HK-2 (cell line): ENCODE data around the gene OR2V1.
"Not testable (repeated sequence)": the region's sequence is repeated elsewhere in the genome, so short reads cannot be mapped to it uniquely, and the experiment has no call there.

ENCODE experiments used
- DNase-seq: peaks from one replicate; pipeline ENCODE4 v3.0.0-alpha.2; 2018; ENCODE audit not compliant: unreplicated experiment

The OR2V1 gene

GRCh38 chr5:181101930-181102674, 28.9 kb downstream of the OR2V1 start:
- not testable (repeated sequence) for DNase-seq

GRCh38 chr5:181101030-181101641, 29.8 kb downstream of the OR2V1 start:
- DNase-seq, result not testable (repeated sequence)

- no peak for DNase-seq
Observed at GRCh38 chr5:181100121-181100875, 30.7 kb downstream of the OR2V1 start.

DNA sequence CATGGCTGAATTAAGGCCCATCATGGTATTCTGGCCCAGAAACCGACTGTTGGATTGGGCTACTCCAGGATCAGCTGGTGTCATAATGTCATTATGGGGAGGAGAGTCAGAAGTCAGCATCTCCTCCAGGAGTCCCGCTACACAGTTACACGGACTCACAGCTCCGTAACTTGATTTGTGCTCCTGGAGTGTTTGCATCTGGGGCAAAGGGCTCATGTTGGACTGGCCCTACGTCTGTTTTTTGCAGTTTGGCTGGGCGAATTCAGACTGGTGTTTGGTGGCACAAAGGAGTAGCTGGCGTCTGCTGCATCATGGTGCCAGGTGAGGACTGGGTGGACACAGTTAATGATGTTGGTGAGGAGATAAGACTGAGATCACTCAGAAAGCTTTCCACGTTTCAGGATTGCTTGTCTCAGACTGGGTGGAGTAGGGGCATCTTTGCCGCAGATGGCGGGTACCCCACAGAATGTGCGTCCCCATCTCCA, 31.3 kb downstream of the OR2V1 start:
- DNase-seq, result no peak

- DNase-seq, result no peak
Observed at GRCh38 chr5:181098762-181099601, 32.0 kb downstream of the OR2V1 start.

- not testable (repeated sequence) for DNase-seq
Observed at GRCh38 chr5:181097759-181098491, 33.0 kb downstream of the OR2V1 start.

DNA sequence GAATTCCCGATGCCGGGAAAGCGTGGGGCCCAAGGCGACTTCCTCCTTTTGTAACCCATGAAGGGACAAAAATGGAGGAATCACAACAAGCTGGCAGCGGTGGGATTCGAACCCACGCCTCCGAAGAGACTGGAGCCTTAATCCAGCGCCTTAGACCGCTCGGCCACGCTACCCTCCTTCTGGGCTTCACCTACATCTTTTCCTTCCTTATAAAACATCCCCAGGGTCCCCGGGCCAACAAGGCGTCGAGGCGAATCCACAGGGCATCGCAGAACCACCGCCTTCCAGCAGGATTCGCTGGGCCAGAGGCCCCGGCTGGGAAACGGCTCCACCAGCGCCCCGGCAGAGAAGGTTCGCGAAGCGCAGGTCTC, 33.6 kb downstream of the OR2V1 start:
- not testable (repeated sequence) for DNase-seq

- DNase-seq, result not testable (repeated sequence)
Observed at GRCh38 chr5:181096721-181097382, 34.1 kb downstream of the OR2V1 start.

- not testable (repeated sequence) for DNase-seq
Observed at GRCh38 chr5:181095162-181095561, 35.8 kb downstream of the OR2V1 start.

GRCh38 chr5:181092428-181092827, 38.5 kb downstream of the OR2V1 start:
- DNase-seq, result no peak

GRCh38 chr5:181088289-181088688, 42.7 kb downstream of the OR2V1 start:
- no peak for DNase-seq

- no peak for DNase-seq
Observed at GRCh38 chr5:181087309-181087708, 43.7 kb downstream of the OR2V1 start.

- no peak for DNase-seq
Observed at GRCh38 chr5:181086884-181087205, 44.1 kb downstream of the OR2V1 start.

DNA sequence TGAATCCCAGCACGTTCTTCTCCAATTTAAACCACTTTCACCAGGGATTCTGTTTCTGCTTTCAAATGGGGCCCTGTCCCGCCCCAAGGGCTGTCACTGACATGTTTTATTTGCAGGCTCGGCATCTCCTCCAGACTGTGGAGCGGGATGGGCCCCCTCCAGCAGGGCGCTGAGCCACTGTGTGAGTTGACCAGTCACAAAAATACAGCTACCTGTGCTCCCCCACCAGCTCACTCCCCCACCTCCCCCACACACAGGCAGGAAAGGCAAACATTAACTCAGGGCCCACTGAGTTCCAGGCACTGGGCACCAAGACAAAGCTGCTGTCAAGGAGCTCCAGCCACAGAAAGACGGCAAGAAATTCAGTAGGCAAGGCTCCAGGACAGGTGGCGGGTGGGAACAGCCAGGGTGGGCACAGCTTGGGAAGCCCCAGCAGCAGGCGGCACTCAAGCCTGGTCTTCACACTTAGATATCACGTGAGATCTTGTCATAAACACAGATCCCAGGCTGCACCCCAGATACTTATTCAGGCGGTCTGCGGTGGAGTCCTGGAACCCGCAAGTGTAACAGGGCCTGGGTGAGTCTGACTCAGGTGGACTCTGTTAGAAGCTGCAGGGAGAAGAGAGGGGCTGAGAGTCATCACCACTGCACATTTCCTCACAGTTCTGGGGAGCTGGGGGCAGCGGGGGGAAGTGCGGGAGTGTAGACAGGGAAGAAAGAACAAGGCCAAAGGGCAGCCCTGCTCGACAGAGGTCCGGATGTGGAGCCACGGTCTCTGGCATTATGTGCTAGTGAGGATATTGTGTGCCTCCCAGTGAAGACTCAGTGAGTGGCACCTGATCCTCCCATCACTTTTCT, 44.7 kb downstream of the OR2V1 start:
- no peak for DNase-seq

DNA sequence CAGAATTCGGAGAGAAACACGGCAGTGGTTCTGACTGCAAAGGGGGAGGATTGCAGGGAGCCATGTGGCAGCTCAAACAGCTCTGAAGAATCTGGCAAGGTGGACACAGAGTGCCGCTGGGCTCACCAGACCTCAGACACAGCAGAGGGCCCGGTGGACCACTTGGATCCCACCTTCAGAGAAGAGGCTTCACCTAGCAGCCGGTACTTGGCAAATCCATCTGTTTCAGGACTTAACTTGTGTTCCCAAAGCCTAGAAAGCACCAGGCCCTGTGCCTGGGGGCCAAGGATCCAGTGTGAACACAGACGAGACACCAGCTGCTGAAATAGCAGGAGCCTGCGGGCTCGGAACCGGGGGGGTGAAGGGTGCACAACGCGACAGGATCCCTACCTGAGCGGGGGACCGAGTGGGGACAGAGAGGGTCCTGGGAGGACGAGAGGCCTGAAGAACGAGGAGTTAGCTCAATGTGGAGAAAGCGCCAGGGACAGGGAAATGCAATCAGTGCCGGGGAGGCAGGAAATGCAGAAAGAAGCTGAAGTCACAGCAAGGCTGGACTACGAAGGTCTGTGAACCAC, 46.3 kb downstream of the OR2V1 start:
- DNase-seq, result no peak

DNA sequence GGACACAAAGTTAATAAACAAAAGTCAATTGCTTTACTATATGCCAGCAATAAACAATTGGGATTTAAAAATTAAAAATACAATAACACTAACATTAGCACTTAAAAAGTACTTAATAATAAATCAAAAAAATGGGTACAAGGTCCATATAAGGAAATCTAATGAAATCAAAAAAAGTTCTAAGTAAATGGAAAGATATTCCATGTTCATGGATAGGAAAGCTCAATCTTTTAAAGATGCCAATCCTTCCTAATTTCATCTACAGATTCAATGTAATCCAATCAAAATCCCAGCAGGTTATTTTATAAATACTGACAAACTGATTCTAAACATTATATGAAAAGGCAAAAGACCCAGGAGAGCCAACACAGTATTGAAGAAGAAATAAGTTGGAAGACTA, 49.0 kb downstream of the OR2V1 start:
- no peak for DNase-seq

GRCh38 chr5:181076920-181077319, 54.0 kb downstream of the OR2V1 start:
- DNase-seq, result no peak
